CD4-positive, alpha-beta T cell treated with Interleukin-6 at 100 ng/mL for 8 hours (primary cell): ENCODE measurements around the gene NFKB1.

Source experiments
- DNase-seq: peaks from one replicate; pipeline ENCODE4 v3.0.0-alpha.2; 2020; ENCODE audit warnings: mixed read lengths, low spot score

The NFKB1 gene

GRCh38 chr4:102625232-102625930 is 124.2 kb downstream of the NFKB1 start:
- peak; percentile 79 for DNase-seq

- DNase-seq: no peak
Observed at GRCh38 chr4:102627831-102628523, 126.8 kb downstream of the NFKB1 start.

GRCh38 chr4:102629673-102630072 is 128.5 kb downstream of the NFKB1 start:
- no peak for DNase-seq

GRCh38 chr4:102631616-102632015 is 130.5 kb downstream of the NFKB1 start:
- DNase-seq: no peak

GRCh38 chr4:102632241-102633065 is 131.3 kb downstream of the NFKB1 start:
- no peak for DNase-seq

GRCh38 chr4:102633100-102633499 is 131.9 kb downstream of the NFKB1 start:
- DNase-seq: no peak

- no peak for DNase-seq
Observed at GRCh38 chr4:102637391-102637790, 136.2 kb downstream of the NFKB1 start.

GRCh38 chr4:102638621-102639020 is 137.5 kb downstream of the NFKB1 start:
- DNase-seq: no peak

GRCh38 chr4:102639598-102639997 is 138.4 kb downstream of the NFKB1 start:
- DNase-seq: no peak

GRCh38 chr4:102640669-102641068 is 139.5 kb downstream of the NFKB1 start:
- no peak for DNase-seq

- no peak for DNase-seq
Observed at GRCh38 chr4:102641793-102642192, 140.6 kb downstream of the NFKB1 start.

- DNase-seq: no peak
Observed at GRCh38 chr4:102642631-102643298, 141.6 kb downstream of the NFKB1 start.

GRCh38 chr4:102647117-102647516 is 146.0 kb downstream of the NFKB1 start:
- no peak for DNase-seq

- DNase-seq: no peak
Observed at GRCh38 chr4:102657206-102657605, 156.0 kb downstream of the NFKB1 start.

- no peak for DNase-seq
Observed at GRCh38 chr4:102663073-102663472, 161.9 kb downstream of the NFKB1 start.

GRCh38 chr4:102665527-102665926 is 164.4 kb downstream of the NFKB1 start:
- no peak for DNase-seq
